GM23338 (cell line): Measurements from ENCODE around the gene TMEM121. TPM values are rescaled to one million over a fixed set of nuclear protein-coding genes. Genes with fewer than 3 reads are reported as not detected.

Source experiments
- ATAC-seq: fragments of 200-7000 bp; cut with Tn5 transposase; 3 replicates; pipeline ENCODE4 v1.9.1; 2020
- DNase-seq: peaks from one replicate; pipeline ENCODE4 v3.0.0-alpha.2; 2015; ENCODE audit warnings: low spot score
- H2AFZ ChIP-seq: fragments of 200-600 bp; sonication (generic); 2 replicates; pipeline ENCODE4 v1.8.0; 2016; ENCODE audit warnings: antibody characterized with exemption, mild to moderate bottlenecking, moderate library complexity
- H3F3A ChIP-seq: fragments of 200-600 bp; sonication (generic); replicated peaks from 2 replicates; pipeline ENCODE4 v1.8.0; 2017; ENCODE audit warnings: antibody characterized with exemption, mixed run types, low read depth
- H3K27ac ChIP-seq: fragments of 200-600 bp; sonication (generic); 2 replicates; pipeline ENCODE4 v1.6.1; 2016; ENCODE audit warnings: low read depth
- H3K27me3 ChIP-seq: fragments of 200-600 bp; sonication (generic); 2 replicates; pipeline ENCODE4 v1.8.0; 2016; ENCODE audit warnings: mild to moderate bottlenecking, mixed run types, moderate library complexity; ENCODE audit not compliant: insufficient read depth
- H3K36me3 ChIP-seq: fragments of 200-600 bp; sonication (generic); 2 replicates; pipeline ENCODE4 v1.8.0; 2016; ENCODE audit warnings: mild to moderate bottlenecking; ENCODE audit not compliant: insufficient read depth
- H3K4me1 ChIP-seq: fragments of 200-600 bp; sonication (generic); 2 replicates; pipeline ENCODE4 v1.8.0; 2016; ENCODE audit warnings: mild to moderate bottlenecking, moderate library complexity; ENCODE audit not compliant: insufficient read depth
- H3K4me2 ChIP-seq: fragments of 200-600 bp; sonication (generic); 2 replicates; pipeline ENCODE4 v1.7.1; 2017; ENCODE audit warnings: mixed run types
- H3K4me3 ChIP-seq: fragments of 200-600 bp; sonication (generic); 2 replicates; pipeline ENCODE4 v1.6.1; 2016; ENCODE audit warnings: mixed run types
- H3K79me2 ChIP-seq: fragments of 200-600 bp; sonication (generic); replicated peaks from 2 replicates; pipeline ENCODE4 v1.8.0; 2017; ENCODE audit warnings: mild to moderate bottlenecking; ENCODE audit not compliant: insufficient read depth
- H3K9me2 ChIP-seq: fragments of 200-600 bp; sonication (generic); 2 replicates; pipeline ENCODE4 v1.8.0; 2017; ENCODE audit not compliant: insufficient read depth
- H4K20me1 ChIP-seq: fragments of 200-600 bp; sonication (generic); replicated peaks from 2 replicates; pipeline ENCODE4 v1.8.0; 2017; ENCODE audit warnings: mild to moderate bottlenecking; ENCODE audit not compliant: insufficient read depth
- H3K27ac Mint-ChIP-seq: 2 replicates; pipeline ENCODE4 v1.8.0; 2020; ENCODE audit warnings: inconsistent platforms, mild to moderate bottlenecking, moderate library complexity, mixed read lengths
- H3K27me3 Mint-ChIP-seq: 3 replicates; pipeline ENCODE4 v1.8.0; 2022; ENCODE audit warnings: low read depth, mild to moderate bottlenecking, moderate library complexity, mixed read lengths, inconsistent platforms; ENCODE audit not compliant: insufficient read depth, poor library complexity
- H3K36me3 Mint-ChIP-seq: 3 replicates; pipeline ENCODE4 v1.8.0; 2021; ENCODE audit warnings: low read depth, mild to moderate bottlenecking, inconsistent platforms, moderate library complexity, mixed read lengths
- H3K4me1 Mint-ChIP-seq: 3 replicates; pipeline ENCODE4 v1.8.0; 2020; ENCODE audit warnings: mild to moderate bottlenecking, inconsistent platforms, mixed read lengths
- H3K4me3 Mint-ChIP-seq: 3 replicates; pipeline ENCODE4 v1.8.0; 2021; ENCODE audit warnings: moderate library complexity, mild to moderate bottlenecking, inconsistent platforms, mixed read lengths
- H3K9me3 Mint-ChIP-seq: 3 replicates; pipeline ENCODE4 v1.8.0; 2020; ENCODE audit warnings: moderate library complexity, mild to moderate bottlenecking, inconsistent platforms, mixed read lengths
- EZH2 ChIP-seq: fragments of 200-600 bp; sonication (generic); IDR thresholded peaks from one replicate; pipeline ENCODE4 v1.8.0; 2017; ENCODE audit warnings: antibody characterized with exemption, mild to moderate bottlenecking, low read depth; ENCODE audit not compliant: unreplicated experiment
- JUNB ChIP-seq: IDR thresholded peaks from one replicate; pipeline ENCODE4 v1.6.1; 2016; ENCODE audit warnings: antibody characterized with exemption; ENCODE audit not compliant: unreplicated experiment
- NANOG ChIP-seq: IDR thresholded peaks from 2 replicates; pipeline ENCODE4 v1.6.1; 2016; ENCODE audit warnings: antibody characterized with exemption, borderline replicate concordance
- ZNF462 ChIP-seq: fragments of 250-450 bp; sonication (Bioruptor Pico); IDR thresholded peaks from 2 replicates; pipeline ENCODE4 v1.5.0; 2020; ENCODE audit warnings: mild to moderate bottlenecking, moderate library complexity
- polyA plus RNA-seq: library from polyadenylated mRNA; unstranded; fragments of >200 nt; fragmentation: Nextera tagmentation; extraction: Ambion mirVana; gene quantifications from 2 replicates; pipeline ENCODE4 v1.2.1, GENCODE V29; 2016
- total RNA-seq: library from RNA; depleted of rRNA; stranded (reverse); fragments of >200 nt; shearing (Covaris generic); gene quantifications from 2 replicates; pipeline ENCODE4 v1.2.3, GENCODE V29; 2014
- TF ChIP-seq, protein P1 (sequence below): IDR thresholded peaks from 2 replicates; pipeline ENCODE4 v1.6.1; 2016; ENCODE audit warnings: antibody characterized with exemption

TMEM121 gene
- total and polyA plus RNA-seq, 2 experiments from 2014 or later: 0.13 to 1.3 TPM

DNA sequence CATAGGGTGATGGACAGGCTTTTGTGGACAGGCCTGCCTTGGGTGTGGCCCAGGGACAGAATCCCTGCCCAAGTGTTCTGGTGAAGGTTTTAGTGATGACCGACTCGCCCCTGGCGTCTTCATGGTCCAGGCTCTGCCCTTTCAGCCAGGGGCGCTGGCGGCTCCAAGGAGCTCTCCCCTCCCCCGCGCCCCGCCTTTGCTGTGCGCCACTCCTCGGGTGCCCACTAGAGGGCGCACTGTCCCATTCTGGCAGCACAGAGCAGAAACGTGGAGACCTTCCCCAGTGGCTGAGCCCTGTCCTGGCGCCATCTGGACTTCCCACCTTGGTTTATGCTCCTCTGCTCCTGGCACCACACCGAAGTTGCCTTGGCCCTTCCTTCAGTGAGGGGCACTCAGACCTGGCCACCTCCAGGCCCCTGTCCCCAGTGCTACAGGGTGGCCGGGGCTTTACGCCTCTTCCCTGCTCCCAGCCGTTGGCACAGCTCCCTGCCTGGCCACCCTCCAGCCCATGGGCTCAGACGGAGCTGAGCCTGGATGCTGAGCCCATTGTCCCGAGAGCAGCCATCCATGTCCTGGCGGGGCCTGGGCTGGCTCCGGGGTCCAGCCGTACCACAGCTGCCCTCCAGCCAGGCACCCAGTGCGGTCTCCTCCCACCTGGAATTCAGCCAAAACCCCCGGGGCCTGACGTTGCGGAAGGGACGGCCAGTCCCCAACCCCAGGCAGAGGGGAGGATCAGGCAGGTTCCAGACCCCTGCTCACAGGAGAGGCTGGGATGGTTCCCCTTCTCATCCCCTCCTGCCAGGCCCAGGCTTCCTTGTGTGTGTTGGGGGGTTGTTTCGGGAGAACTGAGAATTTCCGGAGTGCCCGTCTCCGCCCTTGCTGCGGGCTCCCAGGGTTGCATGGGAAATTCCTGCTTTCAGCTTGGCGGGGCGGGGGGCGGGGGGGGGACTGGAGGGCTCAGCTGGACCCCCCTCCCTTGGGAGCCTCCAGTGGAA, 45.3 kb upstream of the TMEM121 start (continued):
- no peak for TF ChIP-seq ZNF462 (CRISPR knock-in tag)
- TF ChIP-seq NANOG: no peak
- no peak for TF ChIP-seq EZH2
- TF ChIP-seq JUNB: no peak
- TF ChIP-seq, protein P1, sequence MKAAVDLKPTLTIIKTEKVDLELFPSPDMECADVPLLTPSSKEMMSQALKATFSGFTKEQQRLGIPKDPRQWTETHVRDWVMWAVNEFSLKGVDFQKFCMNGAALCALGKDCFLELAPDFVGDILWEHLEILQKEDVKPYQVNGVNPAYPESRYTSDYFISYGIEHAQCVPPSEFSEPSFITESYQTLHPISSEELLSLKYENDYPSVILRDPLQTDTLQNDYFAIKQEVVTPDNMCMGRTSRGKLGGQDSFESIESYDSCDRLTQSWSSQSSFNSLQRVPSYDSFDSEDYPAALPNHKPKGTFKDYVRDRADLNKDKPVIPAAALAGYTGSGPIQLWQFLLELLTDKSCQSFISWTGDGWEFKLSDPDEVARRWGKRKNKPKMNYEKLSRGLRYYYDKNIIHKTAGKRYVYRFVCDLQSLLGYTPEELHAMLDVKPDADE: no peak

DNA sequence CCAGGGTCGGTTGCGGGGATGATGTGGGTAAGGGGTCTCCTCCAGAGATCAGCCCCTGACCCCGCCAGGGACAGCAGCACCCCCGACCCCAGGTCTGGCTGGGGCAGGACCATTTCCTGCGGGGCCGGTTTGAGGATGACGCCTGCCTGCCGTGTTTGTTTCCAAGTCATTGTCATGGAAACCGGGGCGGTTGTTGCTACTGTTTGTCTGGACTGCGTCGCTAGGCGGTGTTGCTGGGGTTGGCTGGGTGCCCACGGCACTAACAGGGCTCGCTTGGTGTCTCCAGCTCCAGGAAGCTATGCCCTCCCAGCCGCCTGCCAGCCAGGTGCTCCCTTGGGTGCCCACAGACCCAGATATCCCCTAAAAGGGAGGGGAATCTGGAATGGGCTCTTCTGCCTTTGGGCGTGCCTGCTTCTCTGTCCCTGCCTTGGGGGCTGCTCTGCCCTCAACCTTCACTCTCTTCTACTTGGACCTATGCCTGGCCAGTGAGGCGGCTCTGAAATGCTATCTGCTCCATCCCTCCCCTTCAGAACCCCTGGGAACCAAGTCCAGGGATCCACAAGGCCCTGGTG, 44.4 kb upstream of the TMEM121 start:
- Mint-ChIP-seq H3K4me1 (peaks cover 20% of the 10 kb centered on the region; the same call in 2 of the 3 replicates), H3K27ac (peak overlapping the region; percentile 70; the same call in 1 of the 2 replicates), H3K9me3 (no peaks in the 10 kb centered on the region), H3K4me3 (peak overlapping the region; percentile 67), H3K27me3 (peaks cover 72% of the 10 kb centered on the region), H3K36me3 (no peaks in the 10 kb centered on the region)
- Histone ChIP-seq H3K9me2 (no peaks in the 10 kb centered on the region), H3K27ac (no peak overlapping the region), H3K4me3 (peak overlapping the region; percentile 42; the same call in 1 of the 2 replicates), H2AFZ (no peak overlapping the region), H3K27me3 (peaks cover 93% of the 10 kb centered on the region), H3K79me2 (no peaks in the 10 kb centered on the region), H3K36me3 (no peaks in the 10 kb centered on the region), H4K20me1 (no peaks in the 10 kb centered on the region), H3F3A (no peaks in the 10 kb centered on the region), H3K4me2 (peak overlapping the region; percentile 87), H3K4me1 (peaks cover 8% of the 10 kb centered on the region; the same call in 1 of the 2 replicates)
- DNase-seq: peak; percentile 95
- ATAC-seq: peak; percentile 8
- no peak for TF ChIP-seq ZNF462 (CRISPR knock-in tag)
